Fibroblast of villous mesenchyme (primary cell): ENCODE results near the gene LSMEM2. TPM values are rescaled to one million over a fixed set of nuclear protein-coding genes. Genes with fewer than 3 reads are reported as not detected.
A peak's percentile ranks its signal among the peaks of the same experiment; 100 is the strongest.
"Not testable (repeated sequence)": the region's sequence is repeated elsewhere in the genome, so short reads cannot be mapped to it uniquely, and the experiment has no call there.

Experiments used
- DNase-seq: peaks from one replicate; pipeline ENCODE4 v3.0.0-alpha.2; 2010; ENCODE audit warnings: low read depth
- H3K4me3 ChIP-seq: 2 replicates; pipeline ENCODE4 v1.5.1; 2011; ENCODE audit warnings: low read depth, mild to moderate bottlenecking, low read length
- total RNA-seq: library from RNA; depleted of rRNA; stranded (reverse); fragments of >200 nt; gene quantifications from 2 replicates; pipeline ENCODE4 v1.2.3, GENCODE V29; 2012
- TF ChIP-seq, protein P1 (sequence below): IDR thresholded peaks from 2 replicates; pipeline ENCODE4 v1.5.1; 2012; ENCODE audit warnings: low read depth, mild to moderate bottlenecking, low read length; ENCODE audit not compliant: insufficient read depth

The LSMEM2 gene
- total RNA-seq, 1 donor, result not detected

DNA sequence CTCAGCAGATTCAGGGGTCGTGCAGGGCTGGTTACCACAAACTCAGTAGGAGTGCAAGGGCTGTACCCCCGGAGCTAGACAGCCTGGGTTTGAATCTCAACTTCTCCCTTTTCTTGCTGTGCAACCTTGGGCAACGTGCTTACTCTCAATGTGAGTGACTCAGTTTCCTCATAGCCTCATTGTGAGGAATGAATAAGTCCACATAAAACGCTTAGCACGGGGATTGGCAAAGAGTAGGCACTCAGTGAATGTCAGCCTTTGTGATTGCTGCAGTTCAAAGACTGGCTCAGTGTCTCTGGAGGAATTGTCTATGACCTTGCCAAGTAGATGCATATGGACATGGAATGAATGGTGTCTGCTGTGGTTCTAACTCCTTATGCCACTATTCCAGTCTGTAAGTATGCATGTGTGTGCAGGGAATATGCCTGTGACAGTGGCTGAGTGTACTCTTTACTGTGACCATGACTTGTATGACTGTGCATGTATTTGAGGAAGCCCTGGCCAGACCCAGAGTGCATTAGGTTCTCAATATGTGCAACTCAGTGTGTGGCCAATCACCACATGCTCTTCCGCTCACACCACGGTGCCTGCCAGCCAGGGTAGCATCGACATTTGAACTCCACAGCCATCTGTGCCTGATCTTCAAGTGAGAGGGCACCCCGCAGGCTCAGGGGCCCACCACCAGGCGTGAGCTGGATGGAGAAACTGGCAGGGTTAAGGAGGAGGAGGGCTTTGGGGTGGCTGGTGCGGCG is 21.2 kb downstream of the LSMEM2 start:
- peak overlapping the region; percentile 58 for H3K4me3 ChIP-seq
- TF ChIP-seq, protein P1, sequence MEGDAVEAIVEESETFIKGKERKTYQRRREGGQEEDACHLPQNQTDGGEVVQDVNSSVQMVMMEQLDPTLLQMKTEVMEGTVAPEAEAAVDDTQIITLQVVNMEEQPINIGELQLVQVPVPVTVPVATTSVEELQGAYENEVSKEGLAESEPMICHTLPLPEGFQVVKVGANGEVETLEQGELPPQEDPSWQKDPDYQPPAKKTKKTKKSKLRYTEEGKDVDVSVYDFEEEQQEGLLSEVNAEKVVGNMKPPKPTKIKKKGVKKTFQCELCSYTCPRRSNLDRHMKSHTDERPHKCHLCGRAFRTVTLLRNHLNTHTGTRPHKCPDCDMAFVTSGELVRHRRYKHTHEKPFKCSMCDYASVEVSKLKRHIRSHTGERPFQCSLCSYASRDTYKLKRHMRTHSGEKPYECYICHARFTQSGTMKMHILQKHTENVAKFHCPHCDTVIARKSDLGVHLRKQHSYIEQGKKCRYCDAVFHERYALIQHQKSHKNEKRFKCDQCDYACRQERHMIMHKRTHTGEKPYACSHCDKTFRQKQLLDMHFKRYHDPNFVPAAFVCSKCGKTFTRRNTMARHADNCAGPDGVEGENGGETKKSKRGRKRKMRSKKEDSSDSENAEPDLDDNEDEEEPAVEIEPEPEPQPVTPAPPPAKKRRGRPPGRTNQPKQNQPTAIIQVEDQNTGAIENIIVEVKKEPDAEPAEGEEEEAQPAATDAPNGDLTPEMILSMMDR, result no peak
- no peak for DNase-seq

DNA sequence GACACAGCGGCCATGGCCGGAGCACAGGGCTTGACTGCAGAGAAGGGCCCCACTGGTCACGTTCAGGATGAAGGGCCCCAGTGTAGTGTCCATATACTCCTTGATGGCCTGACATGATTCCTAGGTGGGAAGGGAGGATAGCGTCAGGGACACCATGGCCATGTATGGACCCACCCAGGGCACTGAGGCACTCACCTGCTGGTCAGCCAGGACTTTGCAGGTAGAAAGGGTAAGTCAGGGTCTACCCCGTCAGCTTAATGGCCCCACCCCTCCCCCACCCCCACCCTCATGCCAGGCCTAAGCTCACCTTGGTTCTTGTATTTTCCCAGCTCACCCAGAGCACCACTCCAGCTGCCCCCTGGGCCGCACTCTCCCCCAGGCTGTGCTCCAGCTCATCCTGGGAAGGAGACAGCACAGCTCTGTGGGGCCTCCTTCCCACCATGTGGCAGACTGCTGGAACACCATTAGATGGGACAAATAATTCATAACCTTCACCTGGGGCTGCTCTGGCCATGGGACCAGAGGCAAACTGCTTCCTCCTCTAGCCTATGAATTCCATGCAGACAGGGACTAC is 21.9 kb downstream of the LSMEM2 start:
- no peak overlapping the region for H3K4me3 ChIP-seq
- TF ChIP-seq, protein P1, result no peak

DNA sequence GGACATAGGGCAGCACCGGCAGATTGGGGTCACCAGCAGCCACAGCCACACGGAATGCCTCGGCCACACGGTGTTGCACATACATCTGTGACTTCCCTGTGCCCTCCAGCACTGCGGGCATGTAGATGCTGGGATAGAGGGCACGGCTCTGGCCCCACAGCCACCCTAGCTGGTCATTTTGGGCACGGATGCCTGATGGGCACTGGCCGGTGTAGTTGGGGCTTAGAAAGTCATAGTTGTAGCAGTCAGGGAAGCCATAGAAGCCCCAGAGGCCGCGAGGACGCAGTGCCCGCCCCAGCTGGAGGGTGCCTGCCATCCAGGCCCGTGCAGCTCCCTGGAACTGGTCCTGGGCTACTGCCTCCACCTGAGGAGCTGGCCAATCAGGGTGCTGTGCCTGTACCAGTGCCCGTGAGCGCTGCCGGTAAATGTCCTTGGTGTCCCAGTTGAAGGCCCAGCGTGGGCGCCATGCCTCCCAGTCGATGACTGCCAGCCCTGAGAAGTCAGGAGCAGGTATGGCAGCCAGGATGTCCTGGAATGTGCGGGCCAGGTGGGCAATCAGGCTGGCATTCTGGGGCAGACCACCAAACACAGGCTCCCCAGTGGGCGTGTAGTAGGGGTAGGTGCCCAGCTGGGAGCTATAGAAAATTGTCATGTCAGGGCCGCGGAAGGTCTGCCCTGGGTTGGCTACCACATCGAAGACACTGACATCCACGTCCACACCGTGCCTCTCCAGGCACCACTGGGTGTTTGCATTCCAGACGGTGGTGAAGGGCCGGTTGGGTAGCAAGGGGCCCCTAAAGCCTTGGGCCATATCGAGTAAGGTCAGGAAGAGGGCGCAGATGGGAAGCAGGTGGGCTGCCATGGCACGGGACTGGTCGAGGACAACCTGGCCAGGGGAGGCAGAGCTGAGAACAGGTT is 23.5 kb downstream of the LSMEM2 start:
- H3K4me3 ChIP-seq, result no peak overlapping the region
- DNase-seq, result no peak
- TF ChIP-seq, protein P1, result no peak

More for the DNA sequence above, 21.9 kb downstream of the LSMEM2 start:
- DNase-seq, result no peak

DNA sequence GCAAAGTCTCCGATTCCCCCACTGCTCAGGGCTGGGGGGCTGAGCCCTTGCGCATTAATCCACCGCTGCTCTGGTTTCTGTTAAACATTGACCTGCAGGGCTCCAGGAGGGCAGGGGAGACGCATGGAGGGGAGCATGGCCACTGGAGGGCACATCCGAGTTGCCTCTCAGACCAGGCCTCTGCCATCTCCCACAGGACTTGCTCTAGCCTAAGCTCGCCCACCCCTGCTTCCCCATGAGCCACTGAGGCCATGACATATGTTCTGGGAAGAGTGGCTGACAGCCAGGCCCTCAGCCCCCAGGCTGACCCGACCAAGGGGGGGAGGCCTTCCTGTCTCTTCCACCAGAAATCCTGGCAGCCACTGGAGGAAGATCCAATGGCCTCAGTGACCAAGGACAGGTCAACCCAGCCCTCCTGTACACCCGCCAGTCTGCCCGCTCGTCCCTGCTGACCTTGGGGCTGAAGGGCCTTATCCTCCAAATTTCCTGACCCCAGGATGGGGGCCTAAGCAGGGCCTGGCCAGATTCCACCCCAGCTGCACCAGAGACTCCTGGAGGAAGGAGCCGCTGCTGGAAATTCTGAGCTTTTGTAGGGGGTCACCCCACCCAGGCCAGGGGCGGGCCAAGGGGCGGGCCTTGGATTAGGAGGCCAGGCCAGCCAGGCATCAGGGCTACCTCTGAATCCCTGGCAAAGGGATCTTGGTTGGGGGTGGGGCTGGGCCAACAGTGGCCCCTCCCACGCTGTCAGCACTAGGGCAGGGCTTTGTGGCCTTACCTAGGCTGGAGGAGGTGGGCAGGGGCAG is 24.3 kb downstream of the LSMEM2 start, which contains the start of gene HYAL1:
TSS of gene HYAL1 (minus strand) at position 562 of the 803 bp plus-strand sequence. CDS start 618 bp downstream, outside the sequence.
- TF ChIP-seq, protein P1, result peak; percentile 20
- no peak within 1 kb of the TSS for H3K4me3 ChIP-seq
- DNase-seq, result peak; percentile 30

DNA sequence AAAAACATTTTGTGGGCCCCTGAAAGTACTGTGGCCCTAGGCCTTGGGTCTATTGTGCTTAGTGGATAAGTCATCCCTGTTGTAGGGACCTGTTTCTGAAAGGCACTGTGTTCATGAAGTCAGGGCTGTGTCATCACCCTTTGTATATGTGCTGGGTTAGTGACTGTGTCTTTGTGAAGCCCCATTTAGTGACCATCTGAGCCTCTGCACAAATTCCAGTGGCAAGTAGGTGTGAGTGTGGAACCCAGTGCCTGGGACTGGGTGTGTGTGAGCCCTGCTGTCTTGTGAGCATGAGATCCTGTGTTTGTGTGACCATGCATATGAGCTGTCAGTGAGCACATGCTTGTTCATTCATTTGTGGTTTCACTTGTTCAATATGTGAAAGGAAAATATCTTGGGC is 25.7 kb downstream of the LSMEM2 start:
- no peak for DNase-seq
- TF ChIP-seq, protein P1, result no peak
- H3K4me3 ChIP-seq, result no peak overlapping the region

DNA sequence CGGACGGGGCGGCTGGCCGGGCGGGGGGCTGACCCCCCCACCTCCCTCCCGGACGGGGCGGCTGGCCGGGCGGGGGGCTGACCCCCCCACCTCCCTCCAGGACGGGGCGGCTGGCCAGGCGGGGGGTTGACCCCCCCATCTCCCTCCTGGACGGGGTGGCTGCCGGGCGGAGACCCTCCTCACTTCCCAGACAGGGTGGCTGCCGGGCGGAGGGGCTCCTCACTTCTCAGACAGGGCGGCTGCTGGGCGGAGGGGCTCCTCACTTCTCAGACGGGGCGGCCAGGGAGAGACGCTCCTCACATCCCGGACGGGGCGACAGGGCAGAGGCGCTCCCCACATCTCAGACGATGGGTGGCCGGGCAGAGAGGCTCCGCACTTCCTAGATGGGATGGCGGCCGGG is 33.2 kb downstream of the LSMEM2 start:
- not testable (repeated sequence) for DNase-seq, H3K4me3 ChIP-seq
